HEK293 (cell line): Measurements from ENCODE around the gene CAD.
"Not testable (repeated sequence)": the region's sequence is repeated elsewhere in the genome, so short reads cannot be mapped to it uniquely, and the experiment has no call there.

Experiments
- CTCF ChIA-PET: fragments of 350-600 bp; formaldehyde crosslinking; extraction: SDS; loops from one replicate; lab custom pipeline; 2021; ENCODE audit warnings: antibody characterized with exemption; lab: Yijun Ruan, JAX
- POLR2A ChIA-PET: fragments of 300-600 bp; formaldehyde crosslinking; extraction: SDS; loops from one replicate; lab custom pipeline; 2020; ENCODE audit warnings: antibody characterized with exemption, inconsistent platforms; lab: Yijun Ruan, JAX
- H3K27ac ChIP-seq: fragments of 200-500 bp; sonication (Bioruptor generic); 2 replicates; pipeline ENCODE4 v1.5.1; 2014; ENCODE audit warnings: low read depth, low read length, control low read depth, inconsistent platforms; ENCODE audit errors: extremely low read depth
- H3K36me3 ChIP-seq, 2 experiments: fragments of 200-500 bp in 1 of 2; sonication (Bioruptor generic) in 1 of 2; 1 replicate in 1 of 2; 2 replicates in 1 of 2; pipeline ENCODE4 v1.5.1; 2014 to 2017; ENCODE audit warnings: inconsistent platforms in 2 of 2, low read length in 2 of 2; ENCODE audit not compliant: control insufficient read depth in 2 of 2, insufficient read depth in 1 of 2
- H3K4me1 ChIP-seq: fragments of 200-500 bp; sonication (Bioruptor generic); 2 replicates; pipeline ENCODE4 v1.5.1; 2014; ENCODE audit warnings: mild to moderate bottlenecking, low read length, inconsistent platforms; ENCODE audit not compliant: control insufficient read depth, insufficient read depth
- H3K4me3 ChIP-seq: 2 replicates; pipeline ENCODE4 v1.5.1; 2011; ENCODE audit warnings: low read depth, mild to moderate bottlenecking, control low read depth, low read length, moderate library complexity
- H3K9me3 ChIP-seq: fragments of 200-500 bp; sonication (Bioruptor generic); 2 replicates; pipeline ENCODE4 v1.5.1; 2014; ENCODE audit warnings: low read depth, low read length, inconsistent platforms; ENCODE audit not compliant: control insufficient read depth, insufficient read depth
- AEBP2 ChIP-seq: fragments of 450-650 bp; formaldehyde crosslinking; IDR thresholded peaks from 2 replicates; pipeline ENCODE4 v1.5.1; 2016; ENCODE audit warnings: missing biosample characterization, missing genetic modification characterization, borderline replicate concordance
- EGR2 ChIP-seq: fragments of 450-650 bp; formaldehyde crosslinking; IDR thresholded peaks from 2 replicates; pipeline ENCODE4 v1.5.1; 2016; ENCODE audit warnings: low read depth, missing biosample characterization, missing genetic modification characterization
- PRDM10 ChIP-seq: fragments of 450-650 bp; formaldehyde crosslinking; IDR thresholded peaks from 2 replicates; pipeline ENCODE4 v1.5.1; 2016; ENCODE audit warnings: missing biosample characterization, missing genetic modification characterization
- SALL2 ChIP-seq: fragments of 450-650 bp; formaldehyde crosslinking; IDR thresholded peaks from 2 replicates; pipeline ENCODE4 v1.5.0; 2017; ENCODE audit warnings: missing biosample characterization, mild to moderate bottlenecking, missing genetic modification characterization, borderline replicate concordance
- WT1 ChIP-seq: fragments of 450-650 bp; formaldehyde crosslinking; IDR thresholded peaks from 2 replicates; pipeline ENCODE4 v1.5.1; 2016; ENCODE audit warnings: missing biosample characterization, missing genetic modification characterization
- YY1 ChIP-seq: fragments of 450-650 bp; formaldehyde crosslinking; IDR thresholded peaks from 2 replicates; pipeline ENCODE4 v1.5.1; 2018; ENCODE audit warnings: missing biosample characterization, missing genetic modification characterization
- ZBTB17 ChIP-seq: fragments of 450-650 bp; formaldehyde crosslinking; IDR thresholded peaks from 2 replicates; pipeline ENCODE4 v1.5.1; 2016; ENCODE audit warnings: missing biosample characterization, missing genetic modification characterization
- ZBTB49 ChIP-seq: fragments of 450-650 bp; formaldehyde crosslinking; IDR thresholded peaks from 2 replicates; pipeline ENCODE4 v1.5.1; 2016; ENCODE audit warnings: missing biosample characterization, missing genetic modification characterization, low read depth
- ZFHX2 ChIP-seq: fragments of 450-650 bp; formaldehyde crosslinking; conservative IDR thresholded peaks from 2 replicates; pipeline ENCODE4 v1.5.1; 2016; ENCODE audit warnings: missing biosample characterization, missing genetic modification characterization
- ZFP37 ChIP-seq: fragments of 450-650 bp; formaldehyde crosslinking; IDR thresholded peaks from 2 replicates; pipeline ENCODE4 v1.5.1; 2016; ENCODE audit warnings: missing biosample characterization, missing genetic modification characterization
- ZIC2 ChIP-seq: fragments of 450-650 bp; formaldehyde crosslinking; IDR thresholded peaks from 2 replicates; pipeline ENCODE4 v1.5.1; 2016; ENCODE audit warnings: missing biosample characterization, missing genetic modification characterization
- ZNF112 ChIP-seq: fragments of 450-650 bp; formaldehyde crosslinking; IDR thresholded peaks from 2 replicates; pipeline ENCODE4 v1.5.0; 2017; ENCODE audit warnings: missing biosample characterization, missing genetic modification characterization
- ZNF184 ChIP-seq: fragments of 450-650 bp; IDR thresholded peaks from 2 replicates; pipeline ENCODE4 v1.5.1; 2018; ENCODE audit warnings: missing biosample characterization, mild to moderate bottlenecking, missing genetic modification characterization
- ZNF211 ChIP-seq: fragments of 450-650 bp; formaldehyde crosslinking; IDR thresholded peaks from 2 replicates; pipeline ENCODE4 v1.5.1; 2016; ENCODE audit warnings: low read depth, missing biosample characterization, missing genetic modification characterization
- ZNF214 ChIP-seq: fragments of 450-650 bp; formaldehyde crosslinking; IDR thresholded peaks from 2 replicates; pipeline ENCODE4 v1.5.1; 2017; ENCODE audit warnings: missing biosample characterization, mild to moderate bottlenecking, missing genetic modification characterization, borderline replicate concordance
- ZNF221 ChIP-seq: fragments of 450-650 bp; formaldehyde crosslinking; IDR thresholded peaks from 2 replicates; pipeline ENCODE4 v1.5.1; 2017; ENCODE audit warnings: missing biosample characterization, missing genetic modification characterization, borderline replicate concordance
- ZNF302 ChIP-seq: fragments of 450-650 bp; formaldehyde crosslinking; IDR thresholded peaks from 2 replicates; pipeline ENCODE4 v1.5.1; 2016; ENCODE audit warnings: missing biosample characterization, missing genetic modification characterization, low read depth
- ZNF335 ChIP-seq: fragments of 450-650 bp; formaldehyde crosslinking; conservative IDR thresholded peaks from 2 replicates; pipeline ENCODE4 v1.5.1; 2016; ENCODE audit warnings: missing biosample characterization, missing genetic modification characterization
- ZNF366 ChIP-seq: fragments of 450-650 bp; formaldehyde crosslinking; conservative IDR thresholded peaks from 2 replicates; pipeline ENCODE4 v1.5.1; 2016; ENCODE audit warnings: missing biosample characterization, missing genetic modification characterization
- ZNF37A ChIP-seq: fragments of 450-650 bp; IDR thresholded peaks from 2 replicates; pipeline ENCODE4 v1.5.1; 2018; ENCODE audit warnings: missing biosample characterization, missing genetic modification characterization
- ZNF530 ChIP-seq: fragments of 450-650 bp; formaldehyde crosslinking; IDR thresholded peaks from 2 replicates; pipeline ENCODE4 v1.5.1; 2016; ENCODE audit warnings: low read depth, missing biosample characterization, missing genetic modification characterization
- ZNF639 ChIP-seq: fragments of 450-650 bp; formaldehyde crosslinking; IDR thresholded peaks from 2 replicates; pipeline ENCODE4 v1.5.1; 2016; ENCODE audit warnings: missing biosample characterization, missing genetic modification characterization
- ZNF785 ChIP-seq: fragments of 450-650 bp; formaldehyde crosslinking; IDR thresholded peaks from 2 replicates; pipeline ENCODE4 v1.5.1; 2016; ENCODE audit warnings: missing biosample characterization, missing genetic modification characterization
- ZXDB ChIP-seq: fragments of 450-650 bp; formaldehyde crosslinking; IDR thresholded peaks from 2 replicates; pipeline ENCODE4 v1.5.1; 2016; ENCODE audit warnings: missing biosample characterization, missing genetic modification characterization

CAD gene

GRCh38 chr2:27265536-27265870 is 48.3 kb downstream of the CAD start:
- Histone ChIP-seq H3K27ac (no peak overlapping the region), H3K4me3 (no peak overlapping the region), H3K9me3 (no peaks in the 10 kb centered on the region), H3K4me1 (peaks cover 9% of the 10 kb centered on the region), H3K36me3 (no peaks in the 10 kb centered on the region)
- ChIA-PET CTCF (interaction anchor here (0.6 to 6.2 kb wide), 18 partner anchors 8 to 668 kb away, joined by 3 to 96 read pairs (median 5); partner anchors contain the start of gene TRIM54), POLR2A (interaction anchor here (1.0 kb wide), 1 partner anchor 15 kb away, joined by 3 read pairs; no protein-coding TSS in a partner anchor)
- no peak for TF ChIP-seq SALL2 (tag by site-specific recombination)
- TF ChIP-seq ZNF214 = no peak
- peak; percentile 38; the same call in 1 of the 2 replicates for TF ChIP-seq ZNF335 (tag by site-specific recombination)
- TF ChIP-seq WT1 (tag by site-specific recombination) = no peak

GRCh38 chr2:27268296-27268695 is 51.1 kb downstream of the CAD start:
- H3K27ac ChIP-seq, H3K9me3 ChIP-seq, H3K4me1 ChIP-seq, POLR2A ChIA-PET, H3K4me3 ChIP-seq, H3K36me3 ChIP-seq: not testable (repeated sequence)
- TF ChIP-seq EGR2 (tag by site-specific recombination) = peak; percentile 71
- TF ChIP-seq ZFHX2 (tag by site-specific recombination) = peak; percentile 56
- CTCF ChIA-PET = interaction anchor here (1.8 kb wide), 1 partner anchor 35 kb away, joined by 8 read pairs; no protein-coding TSS in a partner anchor

- Histone ChIP-seq H3K4me3 (no peak overlapping the region), H3K27ac (no peak overlapping the region), H3K4me1 (no peaks in the 10 kb centered on the region), H3K9me3 (no peaks in the 10 kb centered on the region), H3K36me3 (no peaks in the 10 kb centered on the region)
- ChIA-PET CTCF (interaction anchor here (0.7 to 5.1 kb wide), 4 partner anchors 10 to 183 kb away, joined by 4 to 41 read pairs (median 5); partner anchors contain the start of genes KHK and TRIM54), POLR2A (interaction anchor here (0.6 to 0.8 kb wide), 2 partner anchors 10 to 92 kb away, joined by 3 to 6 read pairs; no protein-coding TSS in a partner anchor)
- TF ChIP-seq ZNF785 (tag by site-specific recombination) (no peak), ZNF214 (no peak), ZNF639 (tag by site-specific recombination) (no peak), ZIC2 (tag by site-specific recombination) (no peak), ZNF530 (tag by site-specific recombination) (no peak), PRDM10 (tag by site-specific recombination) (no peak), AEBP2 (tag by site-specific recombination) (no peak), YY1 (no peak), ZNF302 (tag by site-specific recombination) (no peak), ZFP37 (tag by site-specific recombination) (no peak), ZNF37A (no peak), ZBTB49 (tag by site-specific recombination) (no peak), ZNF221 (no peak), ZBTB17 (tag by site-specific recombination) (no peak), ZNF211 (tag by site-specific recombination) (no peak), ZNF112 (tag by site-specific recombination) (no peak), ZNF366 (tag by site-specific recombination) (no peak), ZXDB (tag by site-specific recombination) (no peak), ZNF184 (no peak)
Observed at GRCh38 chr2:27270131-27270530, 53.0 kb downstream of the CAD start.
